Cardiac fibroblast (primary cell): ENCODE results near the gene GRPEL2.

Experiments used
- DNase-seq, 2 donors: peaks; one replicate each; pipeline versions ENCODE4 v3.0.0 to v3.0.0-alpha.2; 2010; ENCODE audit warnings: low read depth in 2 of 2
- H3K4me3 ChIP-seq, 2 donors: replicated peaks in 1 of 2; 1 replicate in 1 of 2; 2 replicates in 1 of 2; pipeline ENCODE4 v1.5.1; 2011; ENCODE audit warnings: low read depth in 2 of 2, low read length in 2 of 2, mild to moderate bottlenecking in 2 of 2, moderate library complexity in 1 of 2
- TF ChIP-seq, protein P1 (sequence below): IDR thresholded peaks from one replicate; pipeline ENCODE4 v1.5.1; 2011; ENCODE audit warnings: low read depth, mild to moderate bottlenecking, low read length, inconsistent platforms

The GRPEL2 gene

DNA sequence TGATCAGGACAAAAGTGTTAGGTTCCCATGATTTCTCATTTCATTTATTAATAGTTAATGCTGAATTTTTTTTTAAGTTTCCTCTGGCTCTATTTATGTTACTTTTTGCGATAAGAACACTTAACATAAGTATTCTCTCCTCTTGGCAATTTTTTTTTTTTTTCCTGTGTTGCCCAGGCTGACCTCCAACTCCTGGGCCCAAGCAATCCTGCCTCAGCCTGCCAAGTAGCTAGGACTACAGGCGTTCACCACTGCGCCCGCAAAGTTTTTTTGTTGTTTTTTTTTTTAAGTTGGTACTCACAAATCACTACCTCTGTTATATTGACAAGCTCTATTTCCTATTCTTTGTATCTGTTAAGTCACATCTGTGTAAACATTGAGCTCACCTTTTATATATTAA lies 6.9 kb downstream of the GRPEL2 start:
- TF ChIP-seq, protein P1, sequence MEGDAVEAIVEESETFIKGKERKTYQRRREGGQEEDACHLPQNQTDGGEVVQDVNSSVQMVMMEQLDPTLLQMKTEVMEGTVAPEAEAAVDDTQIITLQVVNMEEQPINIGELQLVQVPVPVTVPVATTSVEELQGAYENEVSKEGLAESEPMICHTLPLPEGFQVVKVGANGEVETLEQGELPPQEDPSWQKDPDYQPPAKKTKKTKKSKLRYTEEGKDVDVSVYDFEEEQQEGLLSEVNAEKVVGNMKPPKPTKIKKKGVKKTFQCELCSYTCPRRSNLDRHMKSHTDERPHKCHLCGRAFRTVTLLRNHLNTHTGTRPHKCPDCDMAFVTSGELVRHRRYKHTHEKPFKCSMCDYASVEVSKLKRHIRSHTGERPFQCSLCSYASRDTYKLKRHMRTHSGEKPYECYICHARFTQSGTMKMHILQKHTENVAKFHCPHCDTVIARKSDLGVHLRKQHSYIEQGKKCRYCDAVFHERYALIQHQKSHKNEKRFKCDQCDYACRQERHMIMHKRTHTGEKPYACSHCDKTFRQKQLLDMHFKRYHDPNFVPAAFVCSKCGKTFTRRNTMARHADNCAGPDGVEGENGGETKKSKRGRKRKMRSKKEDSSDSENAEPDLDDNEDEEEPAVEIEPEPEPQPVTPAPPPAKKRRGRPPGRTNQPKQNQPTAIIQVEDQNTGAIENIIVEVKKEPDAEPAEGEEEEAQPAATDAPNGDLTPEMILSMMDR = no peak
- H3K4me3 ChIP-seq = no peak overlapping the region
- no peak for DNase-seq

DNA sequence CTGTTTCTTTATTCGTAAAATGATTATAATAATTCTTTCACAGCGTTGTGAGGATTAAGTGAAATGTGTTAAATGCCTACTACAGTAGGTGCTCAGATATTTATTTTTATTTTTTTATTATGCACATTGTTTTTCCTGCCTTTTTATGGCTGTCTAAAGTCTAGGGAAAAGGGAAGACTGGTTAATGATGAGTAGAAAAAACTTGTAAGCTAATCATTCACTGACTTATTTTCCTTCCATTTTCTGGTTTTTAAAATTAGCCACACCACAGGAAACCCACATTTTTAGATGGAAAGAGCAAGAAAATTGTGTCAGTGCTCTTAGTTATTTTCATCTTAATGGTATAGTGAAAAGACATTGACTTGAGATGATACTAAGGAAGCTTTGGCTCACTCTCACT lies 8.6 kb downstream of the GRPEL2 start:
- TF ChIP-seq, protein P1 = no peak
- no peak overlapping the region for H3K4me3 ChIP-seq
- DNase-seq = no peak

DNA sequence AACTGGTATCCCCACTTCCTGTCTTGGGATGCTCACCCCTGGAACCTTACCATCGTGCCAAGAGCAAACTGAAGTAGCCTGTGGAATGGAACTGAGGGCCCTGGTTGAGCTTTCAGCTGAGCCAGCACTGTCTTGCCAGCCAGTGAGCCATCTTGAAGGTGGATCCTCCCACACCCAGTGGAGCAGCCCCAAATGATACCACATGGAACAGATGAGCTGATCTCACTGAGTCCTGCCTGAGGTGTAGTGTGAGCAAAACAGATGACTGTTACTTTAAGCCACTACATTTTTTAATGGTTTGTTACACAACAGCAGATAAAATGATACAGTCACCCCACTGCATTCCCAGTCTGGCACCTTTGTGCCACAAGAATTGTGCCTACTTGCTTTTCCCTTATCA lies 10.4 kb downstream of the GRPEL2 start:
- no peak overlapping the region for H3K4me3 ChIP-seq
- no peak for DNase-seq
- TF ChIP-seq, protein P1 = no peak

DNA sequence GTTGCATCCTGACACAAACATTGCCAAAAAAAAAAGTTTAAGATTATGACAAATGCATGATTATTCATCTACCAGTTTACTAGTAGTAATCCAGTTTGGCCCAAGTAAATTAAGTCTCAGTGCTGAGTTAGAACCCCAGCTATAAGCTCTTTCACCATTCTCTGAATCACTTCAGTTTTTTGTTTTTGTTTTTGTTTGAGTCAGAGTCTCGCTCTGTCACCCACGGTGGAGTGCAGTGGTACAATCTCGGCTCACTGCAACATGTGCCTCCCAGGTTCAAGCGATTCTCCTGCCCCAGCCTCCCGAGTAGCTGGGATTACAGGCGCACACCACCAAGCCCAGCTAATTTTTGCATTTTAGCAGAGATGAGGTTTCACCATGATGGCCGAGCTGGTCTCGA lies 11.1 kb downstream of the GRPEL2 start:
- no peak overlapping the region for H3K4me3 ChIP-seq
- DNase-seq = peak in 1 of 2 donors; percentile 51
- TF ChIP-seq, protein P1 = no peak

DNA sequence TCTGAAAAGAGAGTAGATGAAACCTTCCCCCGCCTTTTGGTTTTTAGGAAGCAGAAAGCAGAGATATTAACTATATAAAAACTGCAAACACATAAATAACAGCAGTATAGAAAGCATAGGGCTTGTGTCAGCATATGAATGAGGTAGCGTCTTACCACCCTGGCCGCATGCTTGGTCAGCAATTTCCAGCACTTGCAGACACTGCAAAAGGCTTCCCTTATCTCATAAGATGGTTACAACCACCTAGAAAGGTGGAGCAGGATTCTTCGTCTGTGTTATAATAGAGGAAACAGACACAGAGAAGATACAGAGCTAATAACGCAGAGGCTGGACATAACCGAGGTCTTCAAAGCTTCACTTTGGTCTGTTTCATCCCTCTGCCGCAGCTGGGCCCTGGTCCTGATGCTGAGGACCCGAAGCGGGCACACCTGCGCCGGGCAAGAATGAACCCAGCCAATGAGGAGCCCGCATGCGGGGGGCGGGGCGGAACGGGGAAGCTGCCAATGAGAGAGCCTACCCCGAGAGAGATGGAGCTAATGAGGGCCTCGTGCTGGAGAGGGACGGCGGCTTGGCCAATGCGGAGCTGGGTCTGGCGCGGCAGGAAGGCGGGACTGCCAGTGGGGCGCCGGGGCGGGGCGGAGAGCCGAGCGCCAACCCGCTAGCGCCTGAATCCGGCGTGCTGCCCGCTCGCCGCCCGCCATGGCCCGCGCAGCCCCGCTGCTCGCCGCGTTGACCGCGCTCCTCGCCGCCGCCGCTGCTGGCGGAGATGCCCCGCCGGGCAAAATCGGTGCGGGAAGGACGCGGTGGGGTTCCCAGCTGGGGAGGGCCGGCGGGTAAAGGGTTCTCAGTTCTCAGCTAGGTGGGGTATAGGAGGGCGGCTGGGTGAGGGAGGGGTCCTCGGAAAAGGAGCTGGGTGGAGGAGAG lies 12.3 kb downstream of the GRPEL2 start, which contains the start of gene PCYOX1L:
Gene PCYOX1L (plus strand): TSS at position 677 of the 924 bp plus-strand sequence. CDS start 23 bp downstream, at position 700.
- peak; percentile 95 to 97 for DNase-seq
- TF ChIP-seq, protein P1 = no peak
- H3K4me3 ChIP-seq = peak within 1 kb of the TSS; percentile 83 to 89

DNA sequence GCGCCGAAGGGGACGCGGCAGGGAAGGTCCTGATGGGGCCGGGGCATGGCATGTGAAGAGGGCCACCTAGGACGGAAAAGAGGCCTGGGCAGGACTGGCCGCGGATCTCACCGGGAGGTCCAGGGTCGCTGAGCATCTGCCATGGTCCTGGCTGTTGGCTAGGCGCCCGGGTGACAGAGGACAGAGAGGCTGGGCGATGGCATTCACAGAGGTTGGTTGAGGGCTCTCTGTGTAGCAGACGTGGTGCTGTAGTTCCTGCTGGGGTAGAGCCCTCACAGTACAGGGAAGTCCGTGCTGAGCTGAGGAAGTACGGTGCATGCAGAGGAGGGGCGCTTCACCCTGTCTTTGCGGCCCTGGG lies 13.0 kb downstream of the GRPEL2 start:
- DNase-seq = no peak
- peak overlapping the region; percentile 83 to 89 for H3K4me3 ChIP-seq
- TF ChIP-seq, protein P1 = no peak
